ENCODE data around the gene RELN. TPM values are rescaled to one million over a fixed set of nuclear protein-coding genes. Genes with fewer than 3 reads are reported as not detected.
"Not testable (repeated sequence)": the region's sequence is repeated elsewhere in the genome, so short reads cannot be mapped to it uniquely, and the experiment has no call there.

The RELN gene
- polyA plus RNA-seq (2012; ENCODE audit: insufficient read depth, insufficient read length), result not detected

- no peak for DNase-seq (ENCODE audit: low read depth, low spot score)
- no peak within 1 kb of the TSS for H3K4me3 ChIP-seq (ENCODE audit: low read length)
Measured at GRCh38 chr7:103989200-103989784, at the start of gene RELN. Gene RELN (minus strand): TSS chr7:103989658. CDS start chr7:103989356, 302 bp downstream.

GRCh38 chr7:104038136-104038535 is 48.7 kb upstream of the RELN start:
- no peak overlapping the region for H3K4me3 ChIP-seq (ENCODE audit: low read length)
- no peak for DNase-seq (ENCODE audit: low read depth, low spot score)

GRCh38 chr7:104036889-104037288 is 47.4 kb upstream of the RELN start:
- DNase-seq (ENCODE audit: low read depth, low spot score); H3K4me3 ChIP-seq (ENCODE audit: low read length): not testable (repeated sequence)

- no peak overlapping the region for H3K4me3 ChIP-seq (ENCODE audit: low read length)
- DNase-seq (ENCODE audit: low read depth, low spot score), result no peak
Measured at GRCh38 chr7:104035351-104035750, 45.9 kb upstream of the RELN start.

- no peak overlapping the region for H3K4me3 ChIP-seq (ENCODE audit: low read length)
- DNase-seq (ENCODE audit: low read depth, low spot score), result no peak
Measured at GRCh38 chr7:104034679-104035078, 45.2 kb upstream of the RELN start.

- no peak for DNase-seq (ENCODE audit: low read depth, low spot score)
- no peak overlapping the region for H3K4me3 ChIP-seq (ENCODE audit: low read length)
Measured at GRCh38 chr7:104033837-104034236, 44.4 kb upstream of the RELN start.

GRCh38 chr7:104032486-104032885 is 43.0 kb upstream of the RELN start:
- no peak overlapping the region for H3K4me3 ChIP-seq (ENCODE audit: low read length)
- DNase-seq (ENCODE audit: low read depth, low spot score), result no peak

- no peak for DNase-seq (ENCODE audit: low read depth, low spot score)
- H3K4me3 ChIP-seq (ENCODE audit: low read length), result no peak overlapping the region
Measured at GRCh38 chr7:104029765-104030164, 40.3 kb upstream of the RELN start.

GRCh38 chr7:104024632-104025031 is 35.2 kb upstream of the RELN start:
- H3K4me3 ChIP-seq (ENCODE audit: low read length), result no peak overlapping the region
- no peak for DNase-seq (ENCODE audit: low read depth, low spot score)

- H3K4me3 ChIP-seq (ENCODE audit: low read length), result no peak overlapping the region
- DNase-seq (ENCODE audit: low read depth, low spot score), result no peak
Measured at GRCh38 chr7:104023100-104023499, 33.6 kb upstream of the RELN start.

GRCh38 chr7:104018425-104018824 is 29.0 kb upstream of the RELN start:
- no peak overlapping the region for H3K4me3 ChIP-seq (ENCODE audit: low read length)
- DNase-seq (ENCODE audit: low read depth, low spot score), result no peak

GRCh38 chr7:104017001-104017400 is 27.5 kb upstream of the RELN start:
- DNase-seq (ENCODE audit: low read depth, low spot score), result no peak

GRCh38 chr7:104012835-104013234 is 23.4 kb upstream of the RELN start:
- no peak for DNase-seq (ENCODE audit: low read depth, low spot score)
- H3K4me3 ChIP-seq (ENCODE audit: low read length), result no peak overlapping the region

More at GRCh38 chr7:104017001-104017400, 27.5 kb upstream of the RELN start:
- no peak overlapping the region for H3K4me3 ChIP-seq (ENCODE audit: low read length)

- H3K4me3 ChIP-seq (ENCODE audit: low read length), result no peak overlapping the region
- DNase-seq (ENCODE audit: low read depth, low spot score), result no peak
Measured at GRCh38 chr7:104011829-104012228, 22.4 kb upstream of the RELN start.

GRCh38 chr7:104010052-104010909 is 20.8 kb upstream of the RELN start:
- no peak for DNase-seq (ENCODE audit: low read depth, low spot score)
- no peak overlapping the region for H3K4me3 ChIP-seq (ENCODE audit: low read length)

GRCh38 chr7:104008107-104008506 is 18.6 kb upstream of the RELN start:
- DNase-seq (ENCODE audit: low read depth, low spot score), result no peak
- no peak overlapping the region for H3K4me3 ChIP-seq (ENCODE audit: low read length)

GRCh38 chr7:104007614-104008013 is 18.2 kb upstream of the RELN start:
- no peak for DNase-seq (ENCODE audit: low read depth, low spot score)
- no peak overlapping the region for H3K4me3 ChIP-seq (ENCODE audit: low read length)

- peak; percentile 7 for DNase-seq (ENCODE audit: low read depth, low spot score)
- no peak overlapping the region for H3K4me3 ChIP-seq (ENCODE audit: low read length)
Measured at GRCh38 chr7:104005197-104005596, 15.7 kb upstream of the RELN start.

GRCh38 chr7:103996639-103997038 is 7.2 kb upstream of the RELN start:
- no peak overlapping the region for H3K4me3 ChIP-seq (ENCODE audit: low read length)
- DNase-seq (ENCODE audit: low read depth, low spot score), result no peak

- no peak for DNase-seq (ENCODE audit: low read depth, low spot score)
- no peak overlapping the region for H3K4me3 ChIP-seq (ENCODE audit: low read length)
Measured at GRCh38 chr7:103996017-103996551, 6.6 kb upstream of the RELN start.
